ENCODE data around the gene CHN2.

CHN2 gene

DNA sequence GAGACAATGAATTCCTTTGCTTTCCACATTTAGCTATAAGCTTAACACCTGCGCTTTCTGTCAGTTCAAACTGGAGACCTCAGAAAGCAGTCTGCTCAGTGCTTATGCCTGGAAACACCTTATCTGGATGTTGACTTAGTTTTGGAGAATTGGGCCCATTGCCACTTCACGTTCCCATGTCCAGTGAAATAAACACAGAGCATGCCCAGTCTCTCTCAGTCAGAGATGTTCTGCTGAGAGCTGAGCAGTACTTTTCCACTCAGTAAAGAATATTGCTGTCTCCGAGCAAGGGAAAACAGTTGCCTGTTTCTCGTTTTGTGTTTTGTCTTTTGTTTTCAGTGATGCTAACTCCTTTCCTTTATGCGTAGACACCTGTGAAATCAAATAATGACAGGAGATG lies 285.9 kb downstream of the CHN2 start:
- H3K27ac ChIP-seq (ENCODE audit: insufficient read depth, low read length, poor library complexity, severe bottlenecking), result no peak overlapping the region
- no peak overlapping the region for H3K4me3 ChIP-seq (ENCODE audit: insufficient read depth, low read depth, low read length, poor library complexity, severe bottlenecking)
- H3K9me3 ChIP-seq (ENCODE audit: control insufficient read depth, low read length), result no peaks in the 10 kb centered on the region
- no peaks in the 10 kb centered on the region for H3K27me3 ChIP-seq (replicated peaks; ENCODE audit: control insufficient read depth, insufficient read depth, low read length, poor library complexity, severe bottlenecking)
- no peak for DNase-seq
- H3K4me1 ChIP-seq (ENCODE audit: control insufficient read depth, insufficient read depth, low read length, poor library complexity, severe bottlenecking), result no peaks in the 10 kb centered on the region
- no peaks in the 10 kb centered on the region for H3K36me3 ChIP-seq (ENCODE audit: control insufficient read depth, insufficient read depth, low read length)

- Histone ChIP-seq H3K36me3 (ENCODE audit: control insufficient read depth, insufficient read depth, low read length) (no peaks in the 10 kb centered on the region), H3K4me1 (ENCODE audit: control insufficient read depth, insufficient read depth, low read length, poor library complexity, severe bottlenecking) (no peaks in the 10 kb centered on the region), H3K27me3 (replicated peaks; ENCODE audit: control insufficient read depth, insufficient read depth, low read length, poor library complexity, severe bottlenecking) (no peaks in the 10 kb centered on the region), H3K9me3 (ENCODE audit: control insufficient read depth, low read length) (no peaks in the 10 kb centered on the region), H3K4me3 (ENCODE audit: insufficient read depth, low read depth, low read length, poor library complexity, severe bottlenecking) (no peak overlapping the region), H3K27ac (ENCODE audit: insufficient read depth, low read length, poor library complexity, severe bottlenecking) (no peak overlapping the region)
- no peak for DNase-seq
Observed at GRCh38 chr7:29480934-29481651, 286.5 kb downstream of the CHN2 start.

DNA sequence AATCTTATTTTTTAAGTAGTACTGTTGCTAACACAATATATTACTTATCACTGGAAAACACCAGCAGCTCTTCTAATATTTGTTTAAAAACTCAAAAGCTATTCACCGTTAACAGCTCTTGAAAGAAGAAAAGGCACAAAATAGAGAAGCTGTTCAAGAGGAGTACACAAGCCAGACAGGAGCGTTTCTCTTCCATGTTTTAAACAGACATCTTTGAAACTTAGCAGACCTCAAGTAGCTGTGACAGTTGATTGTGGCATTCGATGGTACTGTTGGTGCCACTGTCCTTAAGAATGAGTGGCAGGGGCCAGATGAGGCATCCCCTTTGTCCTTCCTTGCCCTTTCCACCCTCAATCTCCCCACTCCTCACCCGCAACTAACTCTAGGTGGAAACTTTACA lies 287.5 kb downstream of the CHN2 start:
- Histone ChIP-seq H3K36me3 (ENCODE audit: control insufficient read depth, insufficient read depth, low read length) (no peaks in the 10 kb centered on the region), H3K27me3 (replicated peaks; ENCODE audit: control insufficient read depth, insufficient read depth, low read length, poor library complexity, severe bottlenecking) (no peaks in the 10 kb centered on the region), H3K4me1 (ENCODE audit: control insufficient read depth, insufficient read depth, low read length, poor library complexity, severe bottlenecking) (no peaks in the 10 kb centered on the region), H3K4me3 (ENCODE audit: insufficient read depth, low read depth, low read length, poor library complexity, severe bottlenecking) (no peak overlapping the region), H3K9me3 (ENCODE audit: control insufficient read depth, low read length) (no peaks in the 10 kb centered on the region), H3K27ac (ENCODE audit: insufficient read depth, low read length, poor library complexity, severe bottlenecking) (no peak overlapping the region)
- DNase-seq, result no peak

- Histone ChIP-seq H3K27ac (ENCODE audit: insufficient read depth, low read length, poor library complexity, severe bottlenecking) (no peak overlapping the region), H3K27me3 (replicated peaks; ENCODE audit: control insufficient read depth, insufficient read depth, low read length, poor library complexity, severe bottlenecking) (no peaks in the 10 kb centered on the region), H3K9me3 (ENCODE audit: control insufficient read depth, low read length) (no peaks in the 10 kb centered on the region), H3K4me3 (ENCODE audit: insufficient read depth, low read depth, low read length, poor library complexity, severe bottlenecking) (no peak overlapping the region), H3K4me1 (ENCODE audit: control insufficient read depth, insufficient read depth, low read length, poor library complexity, severe bottlenecking) (no peaks in the 10 kb centered on the region), H3K36me3 (ENCODE audit: control insufficient read depth, insufficient read depth, low read length) (no peaks in the 10 kb centered on the region)
- no peak for DNase-seq
Observed at GRCh38 chr7:29483219-29484104, 288.9 kb downstream of the CHN2 start.

GRCh38 chr7:29484280-29484679 lies 289.7 kb downstream of the CHN2 start:
- Histone ChIP-seq H3K4me1 (ENCODE audit: control insufficient read depth, insufficient read depth, low read length, poor library complexity, severe bottlenecking) (no peaks in the 10 kb centered on the region), H3K9me3 (ENCODE audit: control insufficient read depth, low read length) (no peaks in the 10 kb centered on the region), H3K27me3 (replicated peaks; ENCODE audit: control insufficient read depth, insufficient read depth, low read length, poor library complexity, severe bottlenecking) (no peaks in the 10 kb centered on the region), H3K27ac (ENCODE audit: insufficient read depth, low read length, poor library complexity, severe bottlenecking) (no peak overlapping the region), H3K4me3 (ENCODE audit: insufficient read depth, low read depth, low read length, poor library complexity, severe bottlenecking) (no peak overlapping the region), H3K36me3 (ENCODE audit: control insufficient read depth, insufficient read depth, low read length) (no peaks in the 10 kb centered on the region)
- no peak for DNase-seq

GRCh38 chr7:29485339-29486190 lies 291.0 kb downstream of the CHN2 start:
- H3K9me3 ChIP-seq (ENCODE audit: control insufficient read depth, low read length), result no peaks in the 10 kb centered on the region
- no peak overlapping the region for H3K4me3 ChIP-seq (ENCODE audit: insufficient read depth, low read depth, low read length, poor library complexity, severe bottlenecking)
- H3K27ac ChIP-seq (ENCODE audit: insufficient read depth, low read length, poor library complexity, severe bottlenecking), result no peak overlapping the region
- no peaks in the 10 kb centered on the region for H3K36me3 ChIP-seq (ENCODE audit: control insufficient read depth, insufficient read depth, low read length)
- no peak for DNase-seq
- H3K4me1 ChIP-seq (ENCODE audit: control insufficient read depth, insufficient read depth, low read length, poor library complexity, severe bottlenecking), result no peaks in the 10 kb centered on the region
- no peaks in the 10 kb centered on the region for H3K27me3 ChIP-seq (replicated peaks; ENCODE audit: control insufficient read depth, insufficient read depth, low read length, poor library complexity, severe bottlenecking)

DNA sequence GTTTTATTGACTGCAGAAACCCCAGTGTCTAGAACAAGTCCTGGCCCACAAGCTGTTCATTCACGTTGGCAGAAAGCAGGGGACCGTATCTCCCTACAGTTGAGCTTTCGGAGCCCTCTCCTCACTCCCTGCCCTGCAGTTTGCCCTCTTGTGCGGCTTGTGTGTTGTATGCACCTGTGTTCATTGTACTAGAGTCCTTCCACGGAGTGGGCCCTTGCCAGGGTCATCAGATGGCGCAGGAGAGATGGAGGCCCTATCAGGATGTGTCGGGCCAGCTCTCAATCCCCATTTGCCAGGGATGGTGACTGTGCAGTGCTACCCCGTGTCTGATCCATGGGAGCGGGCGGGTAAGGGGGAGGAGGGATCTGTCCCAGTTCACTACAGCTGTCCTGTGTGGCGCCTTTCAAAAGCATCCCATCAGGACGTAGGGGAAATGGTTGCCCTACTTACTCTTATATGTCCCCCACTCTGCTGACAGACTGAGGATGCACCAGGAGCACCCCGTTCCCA lies 291.7 kb downstream of the CHN2 start:
- Histone ChIP-seq H3K27ac (ENCODE audit: insufficient read depth, low read length, poor library complexity, severe bottlenecking) (no peak overlapping the region), H3K27me3 (replicated peaks; ENCODE audit: control insufficient read depth, insufficient read depth, low read length, poor library complexity, severe bottlenecking) (no peaks in the 10 kb centered on the region), H3K36me3 (ENCODE audit: control insufficient read depth, insufficient read depth, low read length) (no peaks in the 10 kb centered on the region), H3K4me1 (ENCODE audit: control insufficient read depth, insufficient read depth, low read length, poor library complexity, severe bottlenecking) (no peaks in the 10 kb centered on the region), H3K4me3 (ENCODE audit: insufficient read depth, low read depth, low read length, poor library complexity, severe bottlenecking) (no peak overlapping the region), H3K9me3 (ENCODE audit: control insufficient read depth, low read length) (no peaks in the 10 kb centered on the region)
- DNase-seq, result no peak

GRCh38 chr7:29487424-29487823 lies 292.8 kb downstream of the CHN2 start:
- no peak overlapping the region for H3K27ac ChIP-seq (ENCODE audit: insufficient read depth, low read length, poor library complexity, severe bottlenecking)
- no peaks in the 10 kb centered on the region for H3K9me3 ChIP-seq (ENCODE audit: control insufficient read depth, low read length)
- H3K4me3 ChIP-seq (ENCODE audit: insufficient read depth, low read depth, low read length, poor library complexity, severe bottlenecking), result no peak overlapping the region
- H3K27me3 ChIP-seq (replicated peaks; ENCODE audit: control insufficient read depth, insufficient read depth, low read length, poor library complexity, severe bottlenecking), result no peaks in the 10 kb centered on the region
- H3K4me1 ChIP-seq (ENCODE audit: control insufficient read depth, insufficient read depth, low read length, poor library complexity, severe bottlenecking), result no peaks in the 10 kb centered on the region
- no peak for DNase-seq
- H3K36me3 ChIP-seq (ENCODE audit: control insufficient read depth, insufficient read depth, low read length), result no peaks in the 10 kb centered on the region

GRCh38 chr7:29488203-29488970 lies 293.8 kb downstream of the CHN2 start:
- H3K27ac ChIP-seq (ENCODE audit: insufficient read depth, low read length, poor library complexity, severe bottlenecking), result no peak overlapping the region
- no peaks in the 10 kb centered on the region for H3K9me3 ChIP-seq (ENCODE audit: control insufficient read depth, low read length)
- DNase-seq, result no peak
- no peaks in the 10 kb centered on the region for H3K4me1 ChIP-seq (ENCODE audit: control insufficient read depth, insufficient read depth, low read length, poor library complexity, severe bottlenecking)
- no peak overlapping the region for H3K4me3 ChIP-seq (ENCODE audit: insufficient read depth, low read depth, low read length, poor library complexity, severe bottlenecking)
- no peaks in the 10 kb centered on the region for H3K36me3 ChIP-seq (ENCODE audit: control insufficient read depth, insufficient read depth, low read length)
- H3K27me3 ChIP-seq (replicated peaks; ENCODE audit: control insufficient read depth, insufficient read depth, low read length, poor library complexity, severe bottlenecking), result no peaks in the 10 kb centered on the region

All from effector memory CD4-positive, alpha-beta T cell (primary cell).